HL-60/S4 treated with retinoic acid at 250 ng/mL for 4 days and 3 days (cell line): ENCODE results near the gene DDX5.

ENCODE experiments used
- in situ Hi-C: fragments of 300-500 bp; cut with MboI; formaldehyde crosslinking; loops from 2 replicates; pipeline ENCODE4 v1.7.0; 2022; ENCODE audit warnings: low sequenced_read_pairs

DDX5 gene

GRCh38 chr17:64455993-64456885, 49.9 kb downstream of the DDX5 start:
- in situ Hi-C loops = no loop called here

DNA sequence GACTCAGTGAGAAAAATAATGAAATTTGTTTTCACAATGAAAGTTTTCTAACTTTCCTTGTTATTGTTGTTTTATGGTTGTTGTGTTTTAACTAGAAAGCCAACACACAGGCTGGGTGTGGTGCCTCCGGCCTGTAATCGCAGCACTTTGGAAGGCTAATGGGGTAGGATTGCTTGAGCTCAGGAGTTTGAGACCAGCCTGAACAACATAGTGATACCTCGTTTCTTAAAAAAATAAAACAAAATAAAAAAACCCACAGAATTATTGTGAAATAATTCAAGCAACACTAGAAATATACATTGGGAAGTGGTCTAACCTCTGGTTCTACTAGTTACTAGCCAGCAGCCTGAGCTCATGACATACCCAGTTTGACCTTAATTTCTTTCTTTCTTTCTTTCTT, 56.5 kb downstream of the DDX5 start:
- in situ Hi-C loops = no loop called here

DNA sequence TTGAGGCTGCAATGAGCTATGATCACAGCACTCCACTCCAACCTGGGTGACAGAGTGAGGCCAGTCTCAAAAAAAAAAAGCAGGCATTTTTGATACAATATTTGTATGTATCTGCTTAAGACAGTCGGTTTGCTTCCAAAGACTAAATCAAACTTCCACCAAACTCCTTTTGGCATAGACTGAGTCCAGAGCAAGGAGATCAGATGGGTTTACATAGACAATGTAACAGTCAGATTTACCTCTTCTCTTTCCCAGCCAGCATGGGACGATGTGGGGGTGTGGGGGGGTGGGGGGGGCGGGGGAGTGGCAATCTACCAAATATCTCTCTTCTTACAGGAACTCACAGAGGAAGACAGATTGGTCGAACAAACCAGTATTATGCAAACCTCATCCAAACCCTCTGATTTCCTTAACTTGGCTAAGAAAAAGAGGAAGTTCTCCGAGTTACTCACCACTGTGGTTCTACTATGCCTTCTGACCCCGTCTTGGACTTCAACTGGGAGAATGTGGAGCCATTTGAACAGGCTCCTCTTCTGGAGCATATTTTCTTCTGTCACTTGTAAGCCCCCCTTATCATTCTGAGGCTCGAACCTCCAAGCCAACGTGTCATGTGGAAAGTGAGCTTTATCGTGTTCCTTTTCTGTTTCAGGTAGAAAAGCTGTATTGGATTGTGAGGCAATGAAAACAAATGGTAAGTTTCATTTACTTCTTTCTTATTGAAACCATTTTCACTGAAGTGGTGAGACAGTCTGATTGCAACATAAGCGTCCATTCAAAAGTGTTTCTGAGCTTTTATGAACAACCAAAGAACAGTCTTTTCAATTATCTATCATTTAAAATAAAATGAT, 57.2 kb downstream of the DDX5 start, which contains the start of gene MILR1:
TSS of gene MILR1 (plus strand) at position 451 of the 848 bp plus-strand sequence. CDS start at position 505, 54 bp downstream.
- in situ Hi-C loops = no loop called here
